NCI-H1930 (cell line): Measurements from ENCODE around the gene SYNE2.
"Not testable (repeated sequence)": the region's sequence is repeated elsewhere in the genome, so short reads cannot be mapped to it uniquely, and the experiment has no call there.

Experiments
- DNase-seq, 2 experiments: peaks; one replicate each; lab custom pipeline; 2025; lab: John Stamatoyannopoulos, UW

The SYNE2 gene, protein sequence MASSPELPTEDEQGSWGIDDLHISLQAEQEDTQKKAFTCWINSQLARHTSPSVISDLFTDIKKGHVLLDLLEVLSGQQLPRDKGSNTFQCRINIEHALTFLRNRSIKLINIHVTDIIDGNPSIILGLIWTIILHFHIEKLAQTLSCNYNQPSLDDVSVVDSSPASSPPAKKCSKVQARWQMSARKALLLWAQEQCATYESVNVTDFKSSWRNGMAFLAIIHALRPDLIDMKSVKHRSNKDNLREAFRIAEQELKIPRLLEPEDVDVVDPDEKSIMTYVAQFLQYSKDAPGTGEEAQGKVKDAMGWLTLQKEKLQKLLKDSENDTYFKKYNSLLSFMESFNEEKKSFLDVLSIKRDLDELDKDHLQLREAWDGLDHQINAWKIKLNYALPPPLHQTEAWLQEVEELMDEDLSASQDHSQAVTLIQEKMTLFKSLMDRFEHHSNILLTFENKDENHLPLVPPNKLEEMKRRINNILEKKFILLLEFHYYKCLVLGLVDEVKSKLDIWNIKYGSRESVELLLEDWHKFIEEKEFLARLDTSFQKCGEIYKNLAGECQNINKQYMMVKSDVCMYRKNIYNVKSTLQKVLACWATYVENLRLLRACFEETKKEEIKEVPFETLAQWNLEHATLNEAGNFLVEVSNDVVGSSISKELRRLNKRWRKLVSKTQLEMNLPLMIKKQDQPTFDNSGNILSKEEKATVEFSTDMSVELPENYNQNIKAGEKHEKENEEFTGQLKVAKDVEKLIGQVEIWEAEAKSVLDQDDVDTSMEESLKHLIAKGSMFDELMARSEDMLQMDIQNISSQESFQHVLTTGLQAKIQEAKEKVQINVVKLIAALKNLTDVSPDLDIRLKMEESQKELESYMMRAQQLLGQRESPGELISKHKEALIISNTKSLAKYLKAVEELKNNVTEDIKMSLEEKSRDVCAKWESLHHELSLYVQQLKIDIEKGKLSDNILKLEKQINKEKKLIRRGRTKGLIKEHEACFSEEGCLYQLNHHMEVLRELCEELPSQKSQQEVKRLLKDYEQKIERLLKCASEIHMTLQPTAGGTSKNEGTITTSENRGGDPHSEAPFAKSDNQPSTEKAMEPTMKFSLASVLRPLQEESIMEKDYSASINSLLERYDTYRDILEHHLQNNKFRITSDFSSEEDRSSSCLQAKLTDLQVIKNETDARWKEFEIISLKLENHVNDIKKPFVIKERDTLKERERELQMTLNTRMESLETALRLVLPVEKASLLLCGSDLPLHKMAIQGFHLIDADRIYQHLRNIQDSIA (N-terminal part only)

DNA sequence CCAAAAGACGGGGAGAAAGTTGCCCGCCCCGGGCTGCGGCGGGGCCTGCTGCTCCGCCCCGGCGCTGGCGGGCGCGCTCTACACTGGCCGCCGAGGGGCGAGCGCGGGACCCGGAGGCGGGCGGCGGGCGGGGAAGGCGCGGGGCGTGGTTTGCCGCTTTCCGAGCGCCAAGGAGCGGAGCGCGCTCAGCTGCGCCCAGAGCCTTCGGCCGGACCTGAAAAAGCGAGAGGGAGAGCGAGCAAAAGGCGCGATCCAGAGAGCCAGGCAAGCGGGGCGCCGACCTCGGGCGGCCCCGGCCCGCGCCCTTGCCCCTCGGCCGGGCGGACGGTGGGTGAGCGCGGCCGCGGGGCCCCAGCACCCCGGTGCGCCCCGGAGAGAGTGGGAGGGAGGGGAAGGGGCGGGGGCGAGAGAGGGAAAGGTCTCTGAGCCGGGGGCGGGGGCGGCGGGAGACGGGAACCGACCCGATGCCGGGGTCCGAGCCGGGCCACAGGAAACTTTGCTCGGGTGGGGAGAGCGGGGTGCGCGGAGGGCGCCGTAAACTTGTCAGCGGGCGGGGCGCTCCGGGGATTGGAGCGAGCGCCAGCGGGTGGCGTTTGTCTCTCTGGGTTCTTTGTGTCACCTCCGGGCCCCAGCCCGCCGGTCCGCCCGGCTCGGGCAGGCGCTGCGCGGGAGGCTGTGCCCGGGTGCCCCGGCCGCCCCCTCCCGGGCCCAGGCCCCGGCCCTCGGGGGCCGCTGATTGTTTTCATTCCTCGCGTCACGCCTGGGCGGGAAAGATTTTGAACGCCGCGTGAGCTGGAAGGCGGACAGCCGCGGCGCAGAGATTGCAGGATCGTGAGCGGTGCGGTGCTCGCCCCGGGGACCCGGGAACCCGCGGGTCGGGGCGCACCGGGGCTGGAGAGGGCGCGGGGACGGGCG is at the start of gene SYNE2:
Gene SYNE2, plus strand, starts transcription at position 188 of the 915 bp plus-strand sequence. CDS start 56,145 bp downstream, outside the sequence.
- DNase-seq, result peak; percentile 44 to 76

DNA sequence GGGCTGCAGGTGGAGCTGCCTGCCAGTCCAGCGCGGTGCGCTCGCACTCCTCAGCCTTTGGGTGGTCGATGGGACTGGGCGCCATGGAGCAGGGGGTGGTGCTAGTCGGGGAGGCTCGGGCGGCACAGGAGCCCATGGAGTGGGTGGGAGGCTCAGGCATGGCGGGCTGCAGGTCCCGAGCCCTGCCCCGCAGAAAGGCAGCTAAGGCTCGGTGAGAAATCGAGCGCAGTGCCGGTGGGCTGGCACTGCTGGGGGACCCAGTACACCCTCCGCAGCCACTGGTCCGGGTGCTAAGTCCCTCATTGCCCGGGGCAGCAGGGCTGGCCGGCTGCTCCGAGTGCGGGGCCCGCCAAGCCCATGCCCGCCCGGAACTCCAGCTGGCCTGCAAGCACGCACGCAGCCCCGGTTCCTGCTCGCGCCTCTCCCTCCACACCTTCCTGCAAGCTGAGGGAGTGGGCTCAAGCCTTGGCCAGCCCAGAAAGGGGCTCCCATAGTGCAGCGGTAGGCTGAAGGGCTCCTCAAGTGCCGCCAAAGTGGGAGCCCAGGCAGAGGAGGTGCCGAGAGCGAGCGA is 49.5 kb upstream of the SYNE2 start:
- DNase-seq, result not testable (repeated sequence)

DNA sequence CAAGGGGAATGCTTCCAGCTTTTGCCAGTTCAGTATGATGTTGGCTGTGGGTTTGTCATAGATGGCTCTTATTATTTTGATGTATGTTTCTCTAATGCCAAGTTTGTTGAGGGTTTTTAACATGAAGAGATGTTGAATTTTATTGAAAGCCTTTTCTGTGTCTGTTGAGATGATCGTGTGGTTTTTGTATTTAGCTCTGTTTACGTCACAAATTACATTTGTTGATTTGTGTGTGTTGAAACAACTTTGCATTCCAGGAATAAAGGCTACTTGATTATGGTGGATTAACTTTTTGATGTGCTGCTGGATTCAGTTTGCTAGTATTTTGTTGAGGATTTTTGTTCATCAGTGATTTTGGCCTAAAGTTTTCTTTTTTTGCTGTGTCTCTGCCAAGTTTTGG is 46.7 kb upstream of the SYNE2 start:
- DNase-seq, result not testable (repeated sequence)

DNA sequence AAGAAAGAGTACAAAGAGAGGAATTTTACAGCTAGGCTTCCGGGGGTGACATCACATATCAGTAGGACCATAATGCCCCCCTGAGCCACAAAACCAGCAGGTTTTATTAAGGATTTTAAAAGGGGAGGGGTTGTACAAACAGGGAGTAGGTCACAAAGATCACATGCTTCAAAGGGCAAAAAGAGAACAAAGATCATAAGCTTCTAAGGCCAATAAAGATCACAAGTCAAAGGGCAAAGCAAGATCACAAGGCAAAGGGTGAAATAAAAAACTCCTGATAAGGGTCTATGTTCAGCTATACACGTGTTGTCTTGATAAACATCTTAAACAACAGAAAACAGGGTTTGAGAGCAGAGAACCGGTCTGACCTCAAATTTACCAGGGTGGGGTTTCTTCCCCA is 41.1 kb upstream of the SYNE2 start:
- DNase-seq, result not testable (repeated sequence)

DNA sequence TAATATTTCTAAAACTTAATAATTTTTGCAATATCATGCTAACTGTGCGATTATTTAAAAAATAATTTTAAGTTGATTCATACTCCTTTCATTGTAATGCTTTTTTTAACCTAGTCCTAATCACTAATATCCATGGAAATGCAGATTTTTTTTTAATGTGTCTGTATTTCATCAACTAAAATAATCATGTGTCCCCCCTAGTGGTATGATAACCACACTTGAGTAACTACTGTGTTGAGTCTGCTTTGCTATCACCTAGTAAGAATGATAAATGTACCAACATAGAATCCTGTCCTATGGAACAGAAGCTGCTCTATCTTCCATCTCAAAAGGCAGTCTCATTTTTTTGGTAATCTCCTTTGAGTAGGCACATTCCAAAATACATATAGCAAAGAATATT is 19.1 kb upstream of the SYNE2 start:
- no peak for DNase-seq

DNA sequence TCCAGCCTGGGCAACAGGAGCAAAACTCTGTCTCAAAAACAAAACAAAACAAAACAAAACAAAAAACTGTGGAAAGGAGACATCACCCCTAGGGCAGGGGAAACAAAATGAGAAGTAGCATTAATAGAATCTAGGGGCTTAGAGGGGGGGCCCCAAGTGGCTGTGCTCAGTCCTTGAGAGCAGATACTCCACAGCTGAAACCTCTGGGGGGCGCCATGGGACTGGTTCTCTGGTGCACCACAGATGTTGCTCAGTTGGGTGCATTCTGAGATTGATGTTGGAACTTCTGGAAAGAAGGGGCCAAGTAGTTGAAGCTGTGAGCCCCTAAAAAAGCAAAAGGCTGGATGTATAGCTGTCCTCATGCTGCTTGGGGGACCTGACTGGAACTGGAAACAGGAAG is 11.8 kb upstream of the SYNE2 start:
- no peak for DNase-seq

DNA sequence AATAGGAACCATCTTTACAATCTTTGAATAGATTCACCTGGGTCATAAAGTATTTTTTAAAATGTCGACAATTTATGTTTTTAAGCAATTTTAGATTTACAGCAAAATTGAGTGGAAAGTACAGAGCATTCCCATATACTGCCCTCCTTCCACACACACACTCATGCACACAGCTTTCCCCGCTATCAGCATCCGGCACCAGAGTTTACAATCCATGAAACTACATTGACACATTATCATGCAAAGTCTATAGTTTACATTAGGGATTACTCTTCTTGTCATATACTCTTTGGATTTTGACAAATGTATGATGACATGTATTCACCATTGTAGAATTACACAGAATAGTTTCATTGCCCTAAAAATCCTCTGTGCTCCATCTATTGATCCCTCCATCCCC is 9.0 kb upstream of the SYNE2 start:
- no peak for DNase-seq

DNA sequence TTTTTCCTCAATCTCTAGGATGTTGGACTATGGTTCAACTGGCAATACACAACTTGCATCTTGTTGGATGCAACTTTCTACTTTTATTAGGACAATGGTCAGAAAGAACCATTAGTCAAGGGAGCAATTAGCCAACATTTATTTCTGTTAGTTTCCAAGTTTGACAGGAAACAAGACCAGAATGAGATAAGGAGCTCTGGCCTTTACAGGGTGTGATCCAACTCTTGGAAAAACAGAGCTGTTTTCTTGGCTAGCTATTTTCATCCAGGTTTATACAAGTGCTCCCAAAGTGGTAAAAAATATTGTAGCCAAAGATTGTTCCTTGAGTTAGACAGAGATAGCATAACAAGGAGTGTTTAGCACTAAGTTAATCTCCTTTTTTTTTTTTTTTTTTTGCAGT is 3.9 kb upstream of the SYNE2 start:
- DNase-seq, result no peak

- DNase-seq, result no peak
Observed at GRCh38 chr14:63852271-63852816, 460 bp upstream of the SYNE2 start.

- peak in 1 of 2 experiments; percentile 11 for DNase-seq
Observed at GRCh38 chr14:63853831-63854293, 1.1 kb downstream of the SYNE2 start.

DNA sequence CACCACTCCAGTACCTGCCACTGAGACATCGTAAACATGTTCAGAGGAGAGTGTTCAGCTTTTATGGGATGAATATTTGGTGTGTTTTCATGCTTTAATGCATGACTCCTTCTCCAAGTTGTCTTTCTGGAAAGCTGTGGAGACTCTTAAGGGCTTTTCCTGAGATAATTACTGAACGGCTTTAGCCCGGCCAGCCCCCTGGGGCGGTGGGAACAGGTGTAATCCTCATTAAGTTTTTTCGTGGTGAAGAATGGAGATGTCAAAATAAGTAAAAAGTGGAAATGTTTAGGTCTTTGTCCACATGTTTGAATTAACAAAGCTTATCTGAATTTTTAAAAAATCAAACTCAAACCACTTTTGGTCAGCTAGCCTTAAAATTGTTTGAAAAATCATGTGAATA is 1.5 kb downstream of the SYNE2 start:
- no peak for DNase-seq

- DNase-seq, result no peak
Observed at GRCh38 chr14:63855281-63855680, 2.5 kb downstream of the SYNE2 start.

DNA sequence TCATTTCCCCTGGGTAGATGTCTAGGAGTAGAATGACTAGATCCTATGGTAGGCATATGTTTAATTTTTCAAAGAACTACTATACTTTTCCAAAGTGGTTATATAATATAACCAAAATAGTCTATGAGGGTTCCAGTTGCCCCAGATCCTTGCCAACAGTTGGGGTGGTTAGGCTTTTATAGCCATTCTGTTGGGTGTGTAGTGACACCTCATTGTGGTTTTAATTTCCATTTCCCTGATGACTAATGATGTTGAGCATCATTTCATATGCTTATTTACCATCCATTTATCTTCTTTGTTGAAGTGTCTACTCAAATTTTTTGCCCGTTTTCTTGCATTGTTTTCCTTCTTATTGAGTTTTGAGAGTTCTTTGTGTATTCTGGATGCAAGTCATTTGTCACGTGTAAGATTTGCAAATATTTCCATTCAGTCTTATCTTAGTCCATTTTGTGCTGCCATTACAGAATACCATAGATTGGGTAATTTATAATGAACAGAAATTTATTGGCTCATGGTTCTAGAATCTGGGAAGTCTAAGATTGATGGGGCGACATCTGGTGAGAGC is 4.7 kb downstream of the SYNE2 start:
- DNase-seq, result no peak

- no peak for DNase-seq
Observed at GRCh38 chr14:63860146-63860545, 7.3 kb downstream of the SYNE2 start.

DNA sequence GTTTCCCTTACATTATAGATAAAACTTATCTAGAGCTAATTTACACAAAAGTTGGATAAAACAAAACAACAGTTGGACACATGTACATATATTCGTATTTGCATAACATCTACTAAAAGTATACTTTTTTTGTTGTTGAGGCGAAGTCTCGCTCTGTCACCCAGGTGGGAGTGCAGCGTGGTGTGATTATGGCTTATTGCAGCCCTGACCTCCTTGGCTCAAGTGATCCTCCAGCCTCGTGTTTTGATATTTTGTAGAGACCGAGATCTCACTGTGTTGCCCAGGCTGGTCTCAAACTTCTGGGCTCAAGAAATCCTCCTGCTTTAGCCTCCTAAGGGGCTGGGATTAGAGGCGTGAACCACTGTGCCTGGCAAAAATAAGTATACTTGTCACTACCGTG is 9.4 kb downstream of the SYNE2 start:
- no peak for DNase-seq

- DNase-seq, result no peak
Observed at GRCh38 chr14:63863004-63863403, 10.2 kb downstream of the SYNE2 start.

DNA sequence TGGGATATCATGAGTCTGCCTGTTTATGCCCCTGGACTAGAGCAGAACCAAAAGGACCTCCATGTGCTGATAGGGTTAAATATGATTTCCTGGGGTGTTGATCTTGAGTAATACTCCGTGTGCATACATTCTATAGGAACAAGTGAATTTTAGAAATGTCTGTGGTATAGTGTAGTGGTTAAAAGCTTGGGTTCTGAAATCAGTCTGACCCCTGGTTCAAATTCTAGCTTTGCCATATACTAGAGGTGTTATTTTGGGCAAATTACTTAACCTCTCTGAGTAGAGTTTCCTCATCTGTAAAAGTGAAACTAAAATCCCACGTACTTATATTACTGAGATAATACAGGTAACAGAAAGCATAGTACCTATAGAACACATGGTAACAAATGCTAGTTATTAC is 12.0 kb downstream of the SYNE2 start:
- not testable (repeated sequence) for DNase-seq

- DNase-seq, result no peak
Observed at GRCh38 chr14:63867933-63868921, 15.4 kb downstream of the SYNE2 start.
